ENCODE measurements around the gene PURB.

Gene PURB

GRCh38 chr7:44920119-44920518, 34.8 kb upstream of the PURB start:
- no peak for DNase-seq (ENCODE audit: extremely low read depth, insufficient read length)
- TF ChIP-seq CTCF (IDR thresholded peaks at IDR 0.05; ENCODE audit: insufficient read depth, low read length, poor library complexity, severe bottlenecking) = no peak
- H3K4me3 ChIP-seq (replicated peaks; ENCODE audit: low read depth, low read length) = no peak overlapping the region
- H3K36me3 ChIP-seq (ENCODE audit: control insufficient read depth, insufficient read depth, low read length) = no peaks in the 10 kb centered on the region
- H3K27me3 ChIP-seq (replicated peaks; ENCODE audit: control insufficient read depth, insufficient read depth, low read length) = no peaks in the 10 kb centered on the region

- no peaks in the 10 kb centered on the region for H3K27me3 ChIP-seq (replicated peaks; ENCODE audit: control insufficient read depth, insufficient read depth, low read length)
- TF ChIP-seq CTCF (IDR thresholded peaks at IDR 0.05; ENCODE audit: insufficient read depth, low read length, poor library complexity, severe bottlenecking) = no peak
- no peak overlapping the region for H3K4me3 ChIP-seq (replicated peaks; ENCODE audit: low read depth, low read length)
- DNase-seq (ENCODE audit: extremely low read depth, insufficient read length) = no peak
- H3K36me3 ChIP-seq (ENCODE audit: control insufficient read depth, insufficient read depth, low read length) = no peaks in the 10 kb centered on the region
These were observed 32.7 kb upstream of the PURB start for GRCh38 chr7:44918029-44918428.

GRCh38 chr7:44917465-44917864, 32.1 kb upstream of the PURB start:
- no peak for DNase-seq (ENCODE audit: extremely low read depth, insufficient read length)
- Histone ChIP-seq H3K36me3 (ENCODE audit: control insufficient read depth, insufficient read depth, low read length) (no peaks in the 10 kb centered on the region), H3K27me3 (replicated peaks; ENCODE audit: control insufficient read depth, insufficient read depth, low read length) (no peaks in the 10 kb centered on the region), H3K4me3 (replicated peaks; ENCODE audit: low read depth, low read length) (no peak overlapping the region)
- TF ChIP-seq CTCF (IDR thresholded peaks at IDR 0.05; ENCODE audit: insufficient read depth, low read length, poor library complexity, severe bottlenecking) = no peak

- H3K4me3 ChIP-seq (replicated peaks; ENCODE audit: low read depth, low read length) = no peak overlapping the region
- peak; percentile 28 for DNase-seq (ENCODE audit: extremely low read depth, insufficient read length)
- H3K27me3 ChIP-seq (replicated peaks; ENCODE audit: control insufficient read depth, insufficient read depth, low read length) = no peaks in the 10 kb centered on the region
- TF ChIP-seq CTCF (IDR thresholded peaks at IDR 0.05; ENCODE audit: insufficient read depth, low read length, poor library complexity, severe bottlenecking) = no peak
- H3K36me3 ChIP-seq (ENCODE audit: control insufficient read depth, insufficient read depth, low read length) = no peaks in the 10 kb centered on the region
These were observed 29.8 kb upstream of the PURB start for GRCh38 chr7:44914992-44915607.

GRCh38 chr7:44912775-44913347, 27.5 kb upstream of the PURB start:
- no peaks in the 10 kb centered on the region for H3K36me3 ChIP-seq (ENCODE audit: control insufficient read depth, insufficient read depth, low read length)
- H3K27me3 ChIP-seq (replicated peaks; ENCODE audit: control insufficient read depth, insufficient read depth, low read length) = no peaks in the 10 kb centered on the region
- TF ChIP-seq CTCF (IDR thresholded peaks at IDR 0.05; ENCODE audit: insufficient read depth, low read length, poor library complexity, severe bottlenecking) = no peak
- DNase-seq (ENCODE audit: extremely low read depth, insufficient read length) = no peak
- no peak overlapping the region for H3K4me3 ChIP-seq (replicated peaks; ENCODE audit: low read depth, low read length)

Measured in GM06990 (cell line).